Pons (tissue), 1 donor: ENCODE data around the gene CAMKMT.

Experiments
- DNase-seq: peaks from one replicate; pipeline ENCODE4 v3.0.0-alpha.2; 2016; ENCODE audit warnings: low spot score

The CAMKMT gene

GRCh38 chr2:44361330-44362206 is at the start of gene CAMKMT, which contains the start of gene PREPL:
CAMKMT (plus strand) TSS chr2:44361947.
PREPL (minus strand) TSS chr2:44361494; CDS start chr2:44346342, 15,152 bp downstream.
- peak; percentile 97 for DNase-seq

GRCh38 chr2:44314362-44314761 is 47.4 kb upstream of the CAMKMT start:
- no peak for DNase-seq

GRCh38 chr2:44315945-44316344 is 45.8 kb upstream of the CAMKMT start:
- no peak for DNase-seq

DNA sequence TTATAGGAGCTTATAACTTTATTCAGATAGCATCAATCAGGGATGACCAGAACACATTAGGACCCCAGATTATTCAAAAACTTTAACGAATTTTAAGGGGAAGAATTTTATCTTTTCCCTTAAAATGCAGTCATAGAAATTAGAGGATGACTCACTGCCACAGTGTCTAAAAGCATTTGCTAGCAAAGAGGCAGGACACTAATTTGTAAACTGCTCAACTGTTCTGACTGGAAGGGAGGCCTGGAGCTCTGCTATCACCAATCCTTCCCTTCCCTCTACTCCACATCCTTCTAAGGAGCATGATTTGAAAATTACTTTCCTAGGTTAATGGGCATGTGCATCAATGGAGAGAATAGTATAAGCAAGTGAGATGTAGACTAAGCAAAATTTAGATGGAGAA is 40.9 kb upstream of the CAMKMT start:
- no peak for DNase-seq

- no peak for DNase-seq
Measured at GRCh38 chr2:44321360-44321759, 40.4 kb upstream of the CAMKMT start.

DNA sequence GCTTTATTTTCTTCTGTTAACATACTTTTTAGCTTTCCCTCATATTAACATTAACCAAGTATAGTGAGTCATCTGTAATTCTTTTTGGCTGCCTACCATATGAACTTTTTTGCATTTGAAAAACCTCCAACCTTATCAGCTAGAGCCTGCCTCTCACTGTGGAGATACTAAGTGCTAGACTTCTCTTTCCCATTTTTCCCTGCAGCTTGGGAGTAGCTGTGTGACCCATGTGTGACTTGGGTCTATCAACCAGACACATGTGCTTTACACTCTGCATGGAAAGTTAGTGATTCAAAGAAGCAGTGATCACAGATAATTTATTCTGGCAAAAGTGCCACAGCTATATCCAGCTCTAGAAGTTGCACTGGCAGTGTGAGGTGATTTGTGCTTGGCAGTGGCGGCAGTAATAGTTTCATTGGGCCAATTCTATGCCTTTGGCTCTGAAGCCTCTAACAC is 36.7 kb upstream of the CAMKMT start:
- no peak for DNase-seq

GRCh38 chr2:44325897-44326296 is 35.9 kb upstream of the CAMKMT start:
- DNase-seq, result no peak

DNA sequence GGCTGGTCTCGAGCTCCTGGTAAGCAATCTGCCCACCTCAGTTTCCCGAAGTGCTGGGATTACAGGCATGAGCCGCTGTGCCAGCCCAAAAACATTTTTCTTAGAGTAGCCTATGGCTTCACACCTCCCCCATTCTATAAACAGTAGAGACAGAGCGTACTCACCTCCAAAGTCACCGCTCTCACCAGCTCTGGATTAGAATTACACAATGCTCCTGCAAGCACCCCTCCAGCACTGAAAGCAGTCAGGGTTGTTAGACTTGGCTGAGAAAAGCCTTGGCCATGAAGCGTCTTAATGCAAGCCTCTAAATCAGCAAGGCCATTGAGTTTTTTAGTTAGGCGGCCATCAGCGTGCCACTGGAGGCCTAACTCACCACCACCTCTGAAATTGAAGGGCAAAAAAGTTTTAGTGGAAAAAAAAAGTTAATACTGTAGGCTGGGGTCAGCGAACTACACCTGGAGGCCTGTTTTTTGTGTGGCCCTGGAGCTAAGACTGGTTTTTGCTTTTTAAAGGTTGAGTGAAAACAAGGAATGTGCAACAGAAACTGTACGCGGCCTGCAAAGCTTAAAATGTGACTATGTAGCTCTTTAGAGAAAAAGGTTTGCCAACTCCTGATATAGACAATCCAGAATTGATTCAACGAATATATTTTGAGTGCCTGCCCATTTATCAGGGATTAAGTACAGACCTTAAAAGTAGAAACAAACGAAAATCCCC is 35.0 kb upstream of the CAMKMT start:
- DNase-seq, result no peak

GRCh38 chr2:44328750-44329149 is 33.0 kb upstream of the CAMKMT start:
- DNase-seq, result no peak

GRCh38 chr2:44329343-44329742 is 32.4 kb upstream of the CAMKMT start:
- DNase-seq, result no peak

DNA sequence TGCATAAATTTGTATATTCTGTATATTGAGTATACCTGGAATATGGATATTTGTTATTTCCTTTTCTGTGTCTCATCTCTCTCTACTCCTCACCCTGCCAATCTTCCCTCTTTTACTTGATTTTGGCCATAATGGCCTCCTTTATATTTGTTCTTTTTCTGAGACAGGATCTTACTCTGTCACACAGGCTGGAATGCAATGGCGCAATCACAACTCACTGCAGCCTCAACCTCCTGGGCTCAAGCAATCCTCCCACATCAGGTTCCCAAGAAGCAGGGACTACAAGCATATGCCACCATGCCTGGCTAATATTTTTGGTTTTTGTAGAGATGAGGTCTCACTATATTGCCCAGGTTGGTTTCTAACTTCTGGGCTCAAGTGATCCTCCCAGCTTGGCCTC is 30.9 kb upstream of the CAMKMT start:
- DNase-seq, result no peak

- DNase-seq, result no peak
Measured at GRCh38 chr2:44333994-44334393, 27.8 kb upstream of the CAMKMT start.

GRCh38 chr2:44335806-44336538 is 25.8 kb upstream of the CAMKMT start:
- no peak for DNase-seq

- DNase-seq, result no peak
Measured at GRCh38 chr2:44342854-44343253, 18.9 kb upstream of the CAMKMT start.

- DNase-seq, result no peak
Measured at GRCh38 chr2:44347526-44347925, 14.2 kb upstream of the CAMKMT start.

GRCh38 chr2:44348400-44348799 is 13.3 kb upstream of the CAMKMT start:
- no peak for DNase-seq

DNA sequence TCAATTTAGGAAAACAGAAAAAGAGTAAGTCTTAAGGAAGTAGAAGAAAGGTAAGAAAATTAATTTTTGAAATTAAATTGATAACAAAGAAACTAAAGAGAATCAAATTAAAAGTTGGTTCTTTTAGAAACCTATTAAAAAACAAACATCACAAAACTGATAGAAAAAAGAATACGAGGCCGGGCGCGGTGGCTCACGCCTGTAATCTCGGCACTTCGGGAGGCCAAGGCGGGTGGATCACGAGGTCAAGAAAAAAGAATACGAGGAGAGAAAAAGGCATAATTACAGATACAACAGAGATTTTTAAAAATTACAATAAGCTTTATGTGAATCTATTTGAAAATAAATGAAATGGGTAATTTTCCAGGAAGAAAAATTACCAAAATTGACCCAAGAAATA is 12.2 kb upstream of the CAMKMT start:
- DNase-seq, result no peak

DNA sequence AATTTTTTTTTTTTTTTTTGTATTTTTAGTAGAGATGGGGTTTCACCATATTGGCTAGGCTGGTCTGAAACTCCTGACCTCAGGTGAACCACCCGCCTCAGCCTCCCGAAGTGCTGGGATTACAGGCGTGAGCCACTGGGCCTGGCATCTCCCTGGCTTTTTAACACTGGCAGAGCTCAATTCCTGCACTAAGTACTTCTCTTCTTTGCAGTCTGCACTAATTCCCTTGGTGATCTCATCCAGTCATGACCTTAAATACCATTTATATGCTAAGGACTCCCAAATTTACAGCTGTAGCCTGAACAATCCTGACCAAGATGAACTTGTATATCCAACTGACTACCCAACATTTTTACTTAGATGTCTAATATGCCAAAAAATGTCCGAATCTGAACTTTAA is 10.7 kb upstream of the CAMKMT start:
- DNase-seq, result no peak

DNA sequence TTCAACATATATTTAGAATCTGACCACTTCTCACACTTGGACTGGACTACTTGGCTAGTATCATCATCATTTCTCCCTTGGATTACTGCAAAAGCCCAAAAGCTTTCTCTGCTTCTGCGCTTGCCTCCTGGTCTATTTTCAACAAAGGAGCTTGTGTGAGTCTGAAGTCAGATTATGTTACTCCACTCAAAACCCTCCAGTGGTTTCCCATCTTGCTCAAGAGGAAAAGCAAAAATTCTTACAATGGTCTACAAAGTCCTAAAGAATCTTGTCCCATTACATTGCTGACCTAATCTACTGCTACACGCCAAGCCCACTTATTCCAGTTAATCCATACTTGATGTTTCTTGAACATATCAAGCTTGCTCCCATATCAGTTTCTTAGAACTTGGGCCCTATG is 10.1 kb upstream of the CAMKMT start:
- no peak for DNase-seq

DNA sequence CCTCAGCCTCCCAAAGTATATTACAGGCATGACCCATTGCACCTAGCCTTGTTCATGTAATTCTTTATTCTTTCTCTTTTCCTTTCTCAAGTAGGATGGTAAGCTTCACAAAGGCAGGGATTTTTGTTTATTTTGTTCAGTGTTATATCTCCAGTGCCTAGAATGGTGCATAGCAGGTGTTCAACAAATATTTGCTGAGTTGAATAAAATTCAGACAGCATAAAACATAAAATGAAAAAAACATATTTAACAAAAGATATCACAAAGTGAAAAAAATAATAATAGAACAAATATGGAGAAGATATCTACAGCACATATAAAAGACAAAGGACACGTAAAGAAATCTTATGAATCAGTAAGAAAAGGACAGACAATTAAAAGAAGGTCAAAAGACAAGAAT is 9.2 kb upstream of the CAMKMT start:
- DNase-seq, result no peak

GRCh38 chr2:44354761-44355160 is 7.0 kb upstream of the CAMKMT start:
- DNase-seq, result no peak

- no peak for DNase-seq
Measured at GRCh38 chr2:44358503-44358902, 3.2 kb upstream of the CAMKMT start.
